HG03460 (cell line): Measurements from ENCODE around the gene IGFBP7.

ENCODE experiments used
- ATAC-seq: cut with Tn5 transposase; IDR thresholded peaks from one replicate; pipeline ENCODE4 v1.9.1; 2021; ENCODE audit not compliant: unreplicated experiment

Gene IGFBP7

DNA sequence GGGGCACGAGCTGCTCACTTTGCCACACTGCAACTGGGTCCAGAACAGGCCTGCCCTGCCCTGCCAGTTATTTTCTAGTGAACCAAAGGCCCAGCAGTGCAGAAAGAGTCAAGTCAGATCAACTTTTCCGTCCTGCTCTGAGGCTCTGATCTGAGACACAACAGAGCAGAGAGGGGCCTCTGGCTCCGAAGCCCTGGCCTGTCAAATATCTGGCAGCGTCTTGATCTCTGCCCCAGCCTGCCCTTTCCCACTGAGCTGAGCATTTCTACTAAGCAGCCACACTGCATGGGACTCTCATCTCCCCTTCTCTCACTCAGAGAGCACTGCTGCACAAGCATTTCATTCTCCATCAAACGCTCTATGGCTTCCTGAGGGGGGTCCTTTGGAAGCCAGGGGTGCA, 11.8 kb downstream of the IGFBP7 start:
- no peak for ATAC-seq

DNA sequence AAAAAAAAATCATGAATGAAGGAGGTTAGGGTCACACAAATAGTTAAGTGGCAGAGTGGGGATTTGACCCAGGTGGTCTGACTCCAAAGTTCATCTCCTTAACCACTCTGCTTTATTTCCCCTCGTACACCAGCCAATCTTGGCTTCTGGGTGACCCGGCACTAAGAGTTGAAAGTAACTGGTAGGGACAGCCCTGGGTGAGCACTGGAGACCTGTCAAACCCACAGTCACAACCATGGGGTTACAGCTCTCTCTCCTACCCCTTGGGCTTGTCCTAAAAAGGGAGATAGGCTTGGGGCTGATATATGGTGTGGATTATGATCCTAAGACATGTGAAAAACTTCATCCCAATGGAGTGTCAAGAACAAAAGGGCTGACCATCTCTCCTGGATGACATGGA, 12.5 kb downstream of the IGFBP7 start:
- ATAC-seq = no peak

- ATAC-seq = no peak
Observed at GRCh38 chr4:57095956-57096355, 14.2 kb downstream of the IGFBP7 start.

- ATAC-seq = no peak
Observed at GRCh38 chr4:57095245-57095644, 14.9 kb downstream of the IGFBP7 start.

GRCh38 chr4:57094832-57095223, 15.4 kb downstream of the IGFBP7 start:
- ATAC-seq = no peak

- ATAC-seq = no peak
Observed at GRCh38 chr4:57093845-57094831, 16.0 kb downstream of the IGFBP7 start.

DNA sequence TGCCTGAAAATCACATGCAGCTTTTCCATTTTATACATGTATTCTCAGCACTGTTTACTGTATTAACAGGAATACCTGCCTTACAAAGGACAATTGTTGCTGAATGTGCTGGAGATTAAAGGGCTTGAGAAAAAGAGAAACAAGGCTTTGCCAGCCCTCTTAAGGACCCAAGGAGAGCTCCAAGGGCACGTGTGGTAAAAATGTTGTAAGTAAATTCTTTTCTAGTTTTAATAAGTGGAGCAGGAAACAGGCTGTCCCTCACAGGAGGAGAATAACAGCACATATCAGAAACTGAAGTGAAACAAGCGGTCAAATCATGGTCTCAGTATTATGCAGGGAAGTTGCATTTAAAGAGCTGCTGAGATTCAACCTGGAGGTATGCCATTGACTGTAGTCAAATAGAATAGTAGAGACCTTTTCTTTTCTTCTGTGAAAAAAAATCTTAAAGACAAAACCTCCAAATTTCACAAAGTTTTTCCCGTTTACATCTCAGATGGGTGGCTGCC, 18.5 kb downstream of the IGFBP7 start:
- ATAC-seq = no peak

DNA sequence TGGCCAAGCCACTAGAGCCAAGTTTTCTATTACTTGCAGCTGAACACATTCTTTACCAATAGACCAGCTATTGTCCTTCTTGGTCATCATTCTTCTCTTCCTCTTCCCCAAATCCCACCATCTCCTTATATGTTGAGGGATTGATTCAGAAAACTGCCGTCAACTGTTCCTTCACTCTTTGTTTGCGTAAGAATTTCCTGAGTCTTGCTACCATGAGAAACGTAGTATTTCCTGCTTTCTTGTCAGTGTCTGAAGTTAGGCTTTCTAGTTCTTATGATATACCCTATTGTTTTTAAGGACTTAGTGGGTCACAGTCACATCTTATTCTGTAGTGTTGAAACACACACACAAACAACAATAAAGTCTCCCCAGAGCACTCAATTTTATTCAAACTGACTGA, 20.1 kb downstream of the IGFBP7 start:
- ATAC-seq = no peak

GRCh38 chr4:57089549-57089948, 20.6 kb downstream of the IGFBP7 start:
- no peak for ATAC-seq

GRCh38 chr4:57086031-57086723, 24.0 kb downstream of the IGFBP7 start:
- ATAC-seq = no peak

DNA sequence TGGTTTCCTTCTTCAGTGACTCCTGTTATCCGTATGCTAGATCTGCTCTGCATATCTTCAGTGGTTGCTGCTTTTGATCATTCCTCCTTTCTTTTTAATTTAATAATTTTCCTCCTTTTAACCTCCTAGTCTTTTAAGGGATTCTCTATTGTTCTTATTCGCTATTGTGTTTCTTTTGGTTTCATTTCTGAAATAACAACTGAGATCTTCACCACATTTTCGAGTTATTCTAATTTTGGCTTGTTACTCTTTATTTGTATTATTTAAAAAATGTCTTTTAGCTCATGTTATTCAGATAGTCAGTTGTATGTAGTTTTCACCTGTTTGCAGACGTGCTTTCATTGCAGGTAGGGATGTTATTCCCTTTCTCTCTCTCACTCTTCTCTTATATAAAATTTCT, 24.9 kb downstream of the IGFBP7 start:
- no peak for ATAC-seq

- no peak for ATAC-seq
Observed at GRCh38 chr4:57084360-57084759, 25.8 kb downstream of the IGFBP7 start.

DNA sequence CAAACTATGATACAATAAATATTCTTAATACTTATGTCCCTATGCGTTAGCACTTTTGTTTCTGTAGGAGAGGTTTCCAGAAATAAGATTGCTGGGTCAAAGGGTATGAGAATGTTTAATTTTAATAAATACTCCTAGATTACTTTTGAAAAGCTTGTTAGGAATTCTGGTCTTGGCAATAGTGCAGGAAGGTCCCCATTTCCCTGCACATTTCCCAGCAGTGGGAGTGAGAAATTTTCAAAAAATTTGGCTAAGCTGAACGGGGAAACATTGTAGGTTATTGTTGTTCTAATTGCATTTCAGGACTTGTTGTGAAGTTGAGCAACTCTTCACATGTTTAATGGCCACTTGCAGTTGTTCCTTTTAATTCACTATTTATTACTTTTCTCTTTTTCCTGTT, 27.1 kb downstream of the IGFBP7 start:
- no peak for ATAC-seq

GRCh38 chr4:57081651-57082621, 28.2 kb downstream of the IGFBP7 start:
- no peak for ATAC-seq

- no peak for ATAC-seq
Observed at GRCh38 chr4:57080781-57081650, 29.2 kb downstream of the IGFBP7 start.

DNA sequence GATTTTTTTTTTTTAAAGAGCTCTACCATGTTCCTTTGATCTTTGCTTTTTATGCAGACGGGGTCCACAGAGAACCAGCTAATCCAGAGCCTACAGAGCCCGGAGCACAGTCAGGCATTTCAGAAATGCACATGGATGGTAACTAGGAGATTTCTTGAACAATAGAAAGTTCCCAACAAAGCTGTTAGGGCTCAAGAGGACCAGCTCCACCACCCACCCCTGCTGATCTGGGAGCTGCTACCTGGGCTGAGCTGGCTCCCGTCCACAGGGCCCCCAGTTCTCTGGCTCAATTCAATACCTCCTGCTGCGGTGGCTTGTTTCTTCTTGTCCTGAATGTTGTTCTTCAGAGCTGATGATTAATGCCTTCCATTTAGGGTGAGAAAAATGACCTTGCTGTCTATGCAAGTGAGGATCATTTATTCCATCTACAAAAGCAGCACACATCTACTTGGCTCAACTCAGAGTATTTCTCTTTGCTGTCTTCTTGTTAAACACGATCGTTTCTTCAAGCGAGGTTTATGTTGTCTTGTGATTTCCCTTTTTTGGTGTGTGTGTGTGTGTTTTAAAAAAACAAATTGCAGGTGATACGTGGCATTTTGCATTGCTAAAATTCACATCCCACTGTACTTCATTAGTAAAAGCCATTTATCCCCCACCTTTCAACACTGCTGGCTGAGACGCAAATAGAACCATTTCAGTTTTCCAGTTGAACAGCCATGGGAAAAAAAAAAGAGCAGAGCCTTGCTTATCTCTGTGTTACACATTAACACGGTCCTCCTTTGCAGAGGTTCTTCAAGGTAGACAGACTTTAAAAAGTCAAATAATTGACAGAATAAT, 31.3 kb downstream of the IGFBP7 start:
- ATAC-seq = no peak

GRCh38 chr4:57077550-57078343, 32.4 kb downstream of the IGFBP7 start:
- ATAC-seq = no peak

- ATAC-seq = no peak
Observed at GRCh38 chr4:57076646-57077045, 33.5 kb downstream of the IGFBP7 start.
